GM18519 (cell line): Measurements from ENCODE around the gene WNT10A.

Experiments used
- ATAC-seq: cut with Tn5 transposase; IDR thresholded peaks from one replicate; pipeline ENCODE4 v1.9.1; 2021; ENCODE audit warnings: mild to moderate bottlenecking, moderate library complexity; ENCODE audit not compliant: unreplicated experiment, low FRiP score

The WNT10A gene

DNA sequence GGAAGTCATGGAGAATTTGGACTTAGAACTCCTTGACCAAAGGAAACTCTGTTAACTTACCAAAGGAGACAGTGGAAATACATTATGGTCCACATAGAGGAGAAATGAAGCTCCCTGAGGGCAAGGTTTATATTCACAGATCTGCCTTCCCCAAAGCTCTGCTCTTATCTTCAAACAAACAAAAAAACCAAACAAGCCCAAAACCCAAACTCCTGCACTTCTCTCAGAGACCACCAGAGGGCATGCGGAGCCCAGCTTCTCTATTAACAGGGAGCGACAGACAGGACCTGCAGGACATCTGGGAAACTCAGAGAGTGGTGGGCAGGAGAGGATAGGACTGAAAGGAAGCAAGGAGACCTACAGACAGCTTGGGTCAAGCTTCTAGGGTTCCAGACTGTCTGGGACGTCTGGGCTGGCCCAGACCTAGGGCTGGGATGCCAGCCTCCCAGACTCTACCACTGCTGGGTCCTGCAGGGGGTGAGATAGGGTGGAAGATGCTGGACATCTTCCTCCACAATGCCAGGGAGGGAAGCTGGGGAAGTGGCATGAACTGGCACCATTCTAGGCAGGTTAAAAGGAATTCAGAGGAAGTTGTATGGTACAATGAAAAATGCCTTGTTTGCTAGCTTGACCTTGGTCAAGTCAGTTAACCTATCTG, 4.0 kb upstream of the WNT10A start:
- ATAC-seq: no peak

DNA sequence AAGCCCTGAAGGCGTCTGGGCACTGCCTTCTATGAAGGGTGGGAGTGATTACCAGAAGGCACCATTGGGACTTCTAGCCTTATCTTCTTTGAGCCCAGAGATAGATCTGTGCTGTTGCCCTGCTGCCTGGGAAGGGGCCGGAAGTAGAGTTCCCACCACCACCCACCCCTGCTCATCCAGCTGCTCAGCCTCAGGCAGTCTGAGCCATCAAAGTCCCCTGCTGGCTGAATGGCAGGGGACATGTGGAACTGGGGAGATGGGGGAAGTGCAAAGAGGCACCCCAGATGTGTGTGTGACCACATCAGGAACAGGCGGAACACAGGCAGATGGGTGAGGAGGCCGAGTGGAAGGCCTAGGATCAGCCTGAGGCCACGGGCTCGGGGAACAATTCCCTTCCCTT, 3.3 kb upstream of the WNT10A start:
- no peak for ATAC-seq

- ATAC-seq: no peak
Observed at GRCh38 chr2:218877891-218878290, 2.8 kb upstream of the WNT10A start.

- no peak for ATAC-seq
Observed at GRCh38 chr2:218878486-218878885, 2.2 kb upstream of the WNT10A start.

DNA sequence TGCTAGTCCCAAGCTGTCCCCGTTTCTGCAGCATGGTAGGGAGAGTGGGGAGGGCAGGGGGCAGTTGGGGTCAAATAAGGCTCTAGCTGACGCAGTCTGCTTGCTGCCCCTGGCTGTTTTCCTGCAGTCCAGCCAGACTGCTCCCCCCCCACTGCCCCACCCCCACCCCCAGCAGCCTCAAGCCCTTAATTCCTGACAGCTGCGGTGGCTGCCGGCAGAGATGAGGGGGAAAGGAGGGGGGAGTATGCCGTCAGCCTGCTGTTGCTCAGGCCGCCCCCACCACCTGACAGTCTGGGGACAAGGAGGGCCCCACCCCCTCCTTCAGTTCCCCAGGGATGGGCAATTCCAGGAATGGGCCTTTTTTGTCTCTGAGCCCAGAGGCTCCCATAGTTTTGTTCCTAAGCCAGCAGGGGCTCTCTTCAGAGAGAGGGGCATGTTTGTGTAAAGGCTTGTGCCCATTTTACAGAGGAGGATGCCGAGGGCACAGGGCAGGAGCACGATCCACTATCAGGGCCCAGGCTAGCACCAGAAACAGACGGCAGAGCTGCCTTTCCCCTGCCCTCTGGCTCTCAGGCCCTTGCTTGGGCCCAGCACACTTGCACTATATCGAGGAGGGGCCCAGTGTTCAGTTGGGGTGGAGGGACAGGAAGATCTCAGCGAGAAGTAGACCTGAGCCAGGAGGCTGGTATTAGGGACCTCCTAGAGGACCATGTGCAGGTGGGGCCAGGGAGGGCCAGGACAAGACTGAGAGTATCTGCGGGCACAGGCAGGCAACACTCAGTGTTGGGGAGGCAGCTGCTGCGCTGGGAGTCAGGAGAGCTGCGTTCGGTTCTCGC, 1.5 kb upstream of the WNT10A start:
- no peak for ATAC-seq

DNA sequence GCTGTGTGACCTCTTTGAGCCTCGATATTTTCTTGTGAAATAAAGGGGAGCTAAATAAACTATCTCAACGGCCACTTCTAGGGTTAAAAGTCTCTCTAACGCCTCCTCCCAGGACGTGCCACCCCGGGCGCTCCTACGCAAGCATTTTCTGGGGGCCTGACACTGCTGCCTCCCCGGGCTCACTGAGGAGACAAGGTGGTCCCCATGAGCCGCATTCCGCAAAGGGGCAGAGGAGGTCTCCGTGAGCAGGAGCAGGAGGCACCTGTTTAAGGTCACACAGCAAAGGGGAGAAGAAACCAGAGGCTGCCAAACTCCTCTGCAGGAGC, 913 bp upstream of the WNT10A start:
- ATAC-seq: no peak

DNA sequence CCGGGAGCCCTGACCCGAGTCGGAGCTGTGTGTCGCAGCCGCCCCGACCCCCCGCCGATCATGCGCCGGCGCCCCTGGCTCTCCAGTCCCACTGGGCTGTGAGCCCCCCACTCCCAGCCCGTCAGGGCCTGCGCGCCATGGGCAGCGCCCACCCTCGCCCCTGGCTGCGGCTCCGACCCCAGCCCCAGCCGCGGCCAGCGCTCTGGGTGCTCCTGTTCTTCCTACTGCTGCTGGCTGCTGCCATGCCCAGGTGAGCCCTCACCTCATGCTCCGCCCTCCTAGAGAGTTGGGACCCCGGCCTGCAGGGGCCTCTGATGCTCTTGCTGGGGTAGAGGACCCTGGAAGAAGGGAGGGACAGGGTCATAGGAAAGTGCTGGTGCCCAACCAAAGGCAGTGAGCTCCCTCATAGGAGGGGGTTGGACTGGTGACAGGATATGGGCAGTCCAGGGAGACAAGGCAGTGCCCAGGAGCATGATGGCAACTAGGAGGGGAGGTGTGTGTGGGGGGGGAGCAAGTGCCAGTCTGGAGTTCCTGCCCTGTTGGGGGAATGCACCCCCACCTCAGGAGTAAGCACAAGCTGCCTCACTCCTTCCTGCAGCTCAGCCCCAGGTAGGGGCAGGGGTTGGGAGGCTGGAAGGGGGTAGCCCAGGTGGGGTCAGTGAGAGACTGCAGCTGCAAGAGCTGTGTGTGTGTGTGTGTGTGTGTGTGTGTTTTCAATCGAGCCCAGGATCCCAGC, 375 bp downstream of the WNT10A start:
- ATAC-seq: no peak

GRCh38 chr2:218881744-218882460, 1.2 kb downstream of the WNT10A start:
- no peak for ATAC-seq

GRCh38 chr2:218882461-218882816, 1.8 kb downstream of the WNT10A start:
- ATAC-seq: no peak

DNA sequence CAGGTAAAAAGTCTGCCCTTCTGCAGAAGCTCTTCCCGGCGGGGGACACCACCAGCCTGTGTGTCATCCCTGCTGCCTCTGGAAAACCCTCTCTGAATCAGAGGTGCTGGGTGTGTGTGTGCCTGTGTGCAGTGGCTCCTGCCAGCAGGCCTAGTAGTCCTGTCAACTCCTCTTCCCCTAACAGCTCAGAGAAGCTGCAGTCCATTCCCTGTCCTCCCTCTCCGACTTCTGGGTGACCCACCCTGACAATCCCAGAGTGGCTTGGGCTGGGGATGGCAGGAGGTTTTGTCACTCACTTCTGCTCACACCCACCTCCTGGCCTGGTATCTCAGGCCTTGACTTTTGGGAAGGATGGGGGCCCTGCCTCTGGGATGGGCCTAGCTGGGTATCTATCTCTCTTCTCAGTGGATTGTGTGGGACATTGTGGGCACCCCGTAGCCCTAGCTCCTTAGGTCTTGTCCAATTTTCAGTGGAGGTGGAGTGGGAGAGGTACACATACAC, 2.3 kb downstream of the WNT10A start:
- no peak for ATAC-seq

DNA sequence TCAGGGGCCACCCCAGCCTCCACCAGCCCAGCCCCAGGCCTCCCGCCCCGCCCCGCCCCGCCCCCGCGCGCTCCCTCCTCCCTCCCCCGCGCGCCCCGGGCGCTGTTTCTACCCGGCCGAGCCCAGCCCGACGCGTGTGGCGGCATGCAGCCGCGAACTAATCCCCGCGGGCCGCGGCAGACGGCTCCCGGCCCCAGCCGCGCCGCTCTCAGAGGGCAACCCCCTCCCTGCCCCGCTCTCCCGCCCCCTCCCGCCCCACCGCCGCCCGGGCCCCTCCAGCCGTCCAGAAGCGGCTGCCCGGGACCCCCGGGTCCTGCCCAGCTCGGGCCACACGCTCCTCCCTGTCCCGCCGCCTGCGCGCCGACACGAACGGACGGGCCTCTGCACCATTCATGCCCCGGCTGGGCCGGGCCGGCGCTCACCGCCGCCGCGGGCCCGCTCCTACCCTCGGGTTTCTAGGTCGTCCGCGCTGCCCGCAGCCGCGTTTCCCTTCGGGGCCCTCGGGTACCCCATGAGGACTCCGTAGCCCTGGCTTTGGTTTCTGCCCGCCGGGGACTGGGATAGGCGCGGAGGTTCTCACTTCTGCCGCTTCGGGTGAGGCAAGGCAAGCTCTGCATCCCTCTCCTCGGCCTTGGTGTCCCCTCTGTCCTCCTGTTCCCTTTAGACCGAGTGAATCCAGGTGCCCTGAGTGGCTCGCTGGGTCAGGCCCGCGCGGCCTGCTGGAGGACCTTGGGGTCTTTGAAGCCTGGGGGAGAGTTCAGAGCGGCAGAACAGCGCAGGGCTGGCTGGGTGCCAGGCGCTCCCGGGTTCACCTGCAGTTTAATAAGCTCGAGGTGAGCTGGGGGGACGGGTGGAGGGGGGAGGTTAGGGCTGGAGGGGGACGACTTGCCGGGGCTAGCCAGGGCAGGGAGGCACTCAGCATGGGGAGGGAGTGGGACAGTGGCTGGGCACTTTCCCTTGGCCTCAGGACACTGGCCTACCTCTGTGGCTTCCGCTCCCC, 3.1 kb downstream of the WNT10A start:
- ATAC-seq: no peak

DNA sequence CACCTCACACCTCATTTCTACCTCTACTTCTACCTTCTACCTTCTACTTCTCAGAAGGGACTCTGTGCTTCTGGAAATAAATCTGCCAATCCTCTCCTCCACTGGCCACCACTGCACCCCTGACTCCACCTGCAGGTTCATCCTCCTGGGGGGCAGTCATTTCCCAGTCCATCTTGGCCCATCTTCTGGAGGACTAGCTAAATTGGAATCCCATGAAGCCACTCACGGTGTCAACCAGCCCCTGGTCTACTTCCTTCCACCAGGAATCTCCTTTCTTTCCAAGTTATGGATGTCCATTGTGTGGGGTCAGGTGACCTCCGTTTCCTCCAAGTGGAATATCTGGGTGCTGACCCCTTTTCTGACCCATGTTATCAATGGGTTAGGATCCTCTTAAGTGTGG, 3.9 kb downstream of the WNT10A start:
- ATAC-seq: no peak

- ATAC-seq: peak; percentile 65
Observed at GRCh38 chr2:218885981-218886947, 5.6 kb downstream of the WNT10A start.

DNA sequence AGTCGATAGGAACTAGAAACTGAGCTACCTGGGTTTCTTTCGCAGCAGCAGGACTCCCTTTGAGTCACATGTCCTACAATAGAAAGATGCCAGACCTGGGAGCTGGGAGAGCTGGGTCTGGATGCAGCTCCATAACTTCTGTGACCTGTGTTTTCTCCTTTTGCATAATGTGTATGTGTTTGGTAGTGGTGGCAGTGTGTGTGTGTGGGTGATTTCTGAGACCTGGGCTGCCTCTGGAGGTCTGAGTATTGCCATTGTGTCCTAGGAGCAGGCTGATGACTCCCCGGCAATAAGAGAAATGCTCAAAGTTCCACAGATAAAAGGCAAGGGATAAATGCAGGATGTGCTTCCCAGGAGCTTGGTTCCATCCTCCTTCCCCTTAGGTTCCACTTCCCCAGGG, 6.4 kb downstream of the WNT10A start:
- ATAC-seq: no peak

DNA sequence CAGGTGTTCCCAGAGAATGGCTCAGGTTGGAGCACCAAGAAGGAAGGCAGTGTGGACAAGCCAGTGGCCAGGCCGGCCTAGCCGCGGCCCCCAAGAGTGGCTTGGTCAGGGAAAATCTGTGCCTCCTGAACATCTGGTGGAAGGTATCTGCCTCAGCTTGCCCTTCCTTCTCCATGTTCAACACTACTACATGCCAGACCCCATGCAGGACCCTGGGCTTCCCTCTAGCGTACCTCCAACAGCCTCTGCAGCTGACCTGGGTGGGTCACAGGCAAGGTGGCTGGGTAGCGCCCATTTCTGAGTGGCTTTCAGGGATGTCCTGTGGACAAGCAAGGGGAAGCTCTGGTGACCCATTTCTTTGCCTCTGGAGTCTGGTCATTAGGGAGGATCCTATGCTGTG, 7.7 kb downstream of the WNT10A start:
- no peak for ATAC-seq

GRCh38 chr2:218889937-218890336, 9.3 kb downstream of the WNT10A start:
- no peak for ATAC-seq

- ATAC-seq: no peak
Observed at GRCh38 chr2:218890369-218890768, 9.7 kb downstream of the WNT10A start.

DNA sequence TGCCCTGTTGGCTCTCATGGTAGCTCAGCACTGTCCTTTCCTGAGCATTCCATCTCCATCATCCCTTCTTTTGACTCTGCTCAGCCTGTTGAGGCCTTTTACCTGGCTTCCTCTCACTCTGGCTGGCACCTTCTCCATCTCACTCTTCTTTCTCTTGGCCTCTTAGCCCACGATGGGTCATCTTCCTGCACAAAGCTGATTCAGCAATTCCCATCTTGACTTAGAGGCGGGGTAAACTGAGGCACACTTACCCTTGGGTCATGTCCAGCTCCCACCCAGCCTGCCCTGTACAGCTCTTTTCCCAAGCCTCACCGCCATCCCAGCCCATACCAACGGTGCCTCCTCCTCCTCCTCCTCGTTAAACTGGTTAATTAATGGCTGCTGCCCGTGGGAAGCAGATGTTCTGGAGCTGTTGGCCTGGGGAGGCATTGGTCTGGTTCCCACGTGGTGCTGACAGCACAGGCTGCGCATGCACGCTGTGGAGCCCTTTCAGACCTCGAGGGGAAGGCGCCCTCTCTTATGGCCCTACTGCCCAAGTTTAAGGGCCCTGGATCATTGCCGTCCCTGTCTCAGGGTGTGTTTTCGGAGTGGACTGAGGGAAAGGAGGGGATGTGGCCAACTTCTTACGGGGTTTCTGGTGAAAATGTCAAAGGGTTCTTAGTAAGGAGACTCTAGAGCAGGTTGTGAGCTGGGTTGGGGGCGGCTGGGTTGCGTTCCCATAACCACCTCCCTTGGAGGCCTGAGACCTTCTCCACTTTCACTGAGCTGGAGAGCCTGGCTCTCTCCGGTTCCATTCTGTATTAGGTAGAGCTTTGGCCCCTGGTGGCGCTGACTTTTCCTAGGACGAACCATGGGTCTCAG, 10.9 kb downstream of the WNT10A start:
- ATAC-seq: no peak
